SK-N-SH treated with all-trans-retinoic acid at 6 μM for 48 hours (cell line): Measurements from ENCODE around the gene RNASE12.

Experiments used
- ATAC-seq: fragments of 200-7000 bp; cut with Tn5 transposase; 3 replicates; pipeline ENCODE4 v1.9.1; 2020; ENCODE audit warnings: mild to moderate bottlenecking, moderate library complexity
- ARNTL ChIP-seq: fragments of 450-650 bp; formaldehyde crosslinking; IDR thresholded peaks from 2 replicates; pipeline ENCODE4 v1.5.0; 2020; ENCODE audit warnings: low read depth, mild to moderate bottlenecking, moderate library complexity, borderline replicate concordance
- BACH2 ChIP-seq: fragments of 250-450 bp; sonication (Bioruptor Pico); IDR thresholded peaks from 2 replicates; pipeline ENCODE4 v1.9.0; 2021; ENCODE audit warnings: mild to moderate bottlenecking, borderline replicate concordance
- CSDC2 ChIP-seq: fragments of 250-450 bp; sonication (Bioruptor Pico); IDR thresholded peaks from 2 replicates; pipeline ENCODE4 v1.5.0; 2020; ENCODE audit warnings: mild to moderate bottlenecking, moderate library complexity
- CSRNP3 ChIP-seq: fragments of 250-450 bp; sonication (Bioruptor Pico); IDR thresholded peaks from 2 replicates; pipeline ENCODE4 v1.5.1; 2021; ENCODE audit warnings: mild to moderate bottlenecking, moderate library complexity
- ESRRG ChIP-seq: fragments of 250-450 bp; sonication (Bioruptor Pico); IDR thresholded peaks from 2 replicates; pipeline ENCODE4 v1.6.1; 2021; ENCODE audit warnings: mild to moderate bottlenecking
- GLIS3 ChIP-seq: fragments of 250-450 bp; sonication (Bioruptor Pico); IDR thresholded peaks from 2 replicates; pipeline ENCODE4 v1.5.0; 2020; ENCODE audit warnings: mild to moderate bottlenecking, moderate library complexity
- ISL1 ChIP-seq: fragments of 250-450 bp; sonication (Bioruptor Pico); IDR thresholded peaks from 2 replicates; pipeline ENCODE4 v2.1.2; 2022; ENCODE audit warnings: mild to moderate bottlenecking, moderate library complexity
- OSR1 ChIP-seq: fragments of 250-450 bp; sonication (Bioruptor Pico); IDR thresholded peaks from 2 replicates; pipeline ENCODE4 v1.8.0; 2022; ENCODE audit warnings: moderate library complexity, mild to moderate bottlenecking, inconsistent platforms
- PATZ1 ChIP-seq: fragments of 250-450 bp; sonication (Bioruptor Pico); IDR thresholded peaks from 2 replicates; pipeline ENCODE4 v1.8.0; 2020; ENCODE audit warnings: mild to moderate bottlenecking, moderate library complexity, borderline replicate concordance
- PPARA ChIP-seq: fragments of 250-450 bp; sonication (Bioruptor Pico); IDR thresholded peaks from 2 replicates; pipeline ENCODE4 v1.5.0; 2020; ENCODE audit warnings: mild to moderate bottlenecking, borderline replicate concordance
- RARB ChIP-seq: fragments of 250-450 bp; sonication (Bioruptor Pico); IDR thresholded peaks from 2 replicates; pipeline ENCODE4 v1.8.0; 2021; ENCODE audit warnings: mild to moderate bottlenecking, moderate library complexity
- TCF4 ChIP-seq: fragments of 250-450 bp; sonication (Bioruptor Pico); IDR thresholded peaks from 2 replicates; pipeline ENCODE4 v1.8.0; 2021; ENCODE audit warnings: mild to moderate bottlenecking, moderate library complexity, borderline replicate concordance
- TOX ChIP-seq: fragments of 250-450 bp; sonication (Bioruptor Pico); IDR thresholded peaks from 2 replicates; pipeline ENCODE4 v1.8.0; 2021; ENCODE audit warnings: mild to moderate bottlenecking, moderate library complexity, borderline replicate concordance
- ZC3H10 ChIP-seq: fragments of 250-450 bp; sonication (Bioruptor Pico); IDR thresholded peaks from 2 replicates; pipeline ENCODE4 v1.5.1; 2021; ENCODE audit warnings: mild to moderate bottlenecking, moderate library complexity
- ZFP30 ChIP-seq: fragments of 450-650 bp; formaldehyde crosslinking; IDR thresholded peaks from 2 replicates; pipeline ENCODE4 v1.5.0; 2022; ENCODE audit warnings: mild to moderate bottlenecking, moderate library complexity
- ZNF565 ChIP-seq: fragments of 450-650 bp; formaldehyde crosslinking; conservative IDR thresholded peaks from 2 replicates; pipeline ENCODE4 v1.5.0; 2020; ENCODE audit warnings: low read depth, mild to moderate bottlenecking, moderate library complexity
- TF ChIP-seq, protein P1 (sequence below): fragments of 250-450 bp; sonication (Bioruptor Pico); IDR thresholded peaks from 2 replicates; pipeline ENCODE4 v1.5.0; 2020; ENCODE audit warnings: mild to moderate bottlenecking, moderate library complexity

Gene RNASE12

DNA sequence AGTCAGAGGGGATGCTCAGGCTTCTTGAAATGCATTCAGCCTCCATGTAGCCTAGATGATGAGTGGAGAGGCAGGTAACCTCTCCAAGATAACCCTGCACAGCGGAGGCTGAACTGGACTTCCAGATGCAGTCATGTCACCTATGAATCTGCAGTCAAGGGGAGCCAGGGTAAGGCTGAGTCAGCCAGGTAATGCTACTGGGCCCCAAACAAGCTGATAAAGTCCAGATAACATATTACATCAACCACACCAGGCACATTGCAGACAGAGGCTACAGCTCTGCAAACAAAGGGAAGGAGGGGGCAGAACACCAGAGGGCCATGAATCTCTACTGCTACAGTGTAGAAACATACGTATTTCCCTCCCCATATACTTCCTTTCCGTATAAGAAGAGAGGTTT lies 44.3 kb downstream of the RNASE12 start:
- TF ChIP-seq OSR1 (no peak), TCF4 (CRISPR knock-in tag) (no peak), RARB (CRISPR knock-in tag) (no peak), ESRRG (CRISPR knock-in tag) (no peak), ZFP30 (CRISPR knock-in tag) (no peak), BACH2 (CRISPR knock-in tag) (no peak), TOX (CRISPR knock-in tag) (no peak), ARNTL (no peak), ISL1 (CRISPR knock-in tag) (no peak), CSRNP3 (CRISPR knock-in tag) (no peak), GLIS3 (no peak), ZNF565 (CRISPR knock-in tag) (no peak), PPARA (CRISPR knock-in tag) (no peak), CSDC2 (CRISPR knock-in tag) (no peak), ZC3H10 (no peak), PATZ1 (CRISPR knock-in tag) (no peak)
- TF ChIP-seq, protein P1, sequence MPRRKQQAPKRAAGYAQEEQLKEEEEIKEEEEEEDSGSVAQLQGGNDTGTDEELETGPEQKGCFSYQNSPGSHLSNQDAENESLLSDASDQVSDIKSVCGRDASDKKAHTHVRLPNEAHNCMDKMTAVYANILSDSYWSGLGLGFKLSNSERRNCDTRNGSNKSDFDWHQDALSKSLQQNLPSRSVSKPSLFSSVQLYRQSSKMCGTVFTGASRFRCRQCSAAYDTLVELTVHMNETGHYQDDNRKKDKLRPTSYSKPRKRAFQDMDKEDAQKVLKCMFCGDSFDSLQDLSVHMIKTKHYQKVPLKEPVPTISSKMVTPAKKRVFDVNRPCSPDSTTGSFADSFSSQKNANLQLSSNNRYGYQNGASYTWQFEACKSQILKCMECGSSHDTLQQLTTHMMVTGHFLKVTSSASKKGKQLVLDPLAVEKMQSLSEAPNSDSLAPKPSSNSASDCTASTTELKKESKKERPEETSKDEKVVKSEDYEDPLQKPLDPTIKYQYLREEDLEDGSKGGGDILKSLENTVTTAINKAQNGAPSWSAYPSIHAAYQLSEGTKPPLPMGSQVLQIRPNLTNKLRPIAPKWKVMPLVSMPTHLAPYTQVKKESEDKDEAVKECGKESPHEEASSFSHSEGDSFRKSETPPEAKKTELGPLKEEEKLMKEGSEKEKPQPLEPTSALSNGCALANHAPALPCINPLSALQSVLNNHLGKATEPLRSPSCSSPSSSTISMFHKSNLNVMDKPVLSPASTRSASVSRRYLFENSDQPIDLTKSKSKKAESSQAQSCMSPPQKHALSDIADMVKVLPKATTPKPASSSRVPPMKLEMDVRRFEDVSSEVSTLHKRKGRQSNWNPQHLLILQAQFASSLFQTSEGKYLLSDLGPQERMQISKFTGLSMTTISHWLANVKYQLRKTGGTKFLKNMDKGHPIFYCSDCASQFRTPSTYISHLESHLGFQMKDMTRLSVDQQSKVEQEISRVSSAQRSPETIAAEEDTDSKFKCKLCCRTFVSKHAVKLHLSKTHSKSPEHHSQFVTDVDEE (CRISPR knock-in tag): no peak
- no peak for ATAC-seq
